ENCODE results near the gene IL17C. TPM values are rescaled to one million over a fixed set of nuclear protein-coding genes. Genes with fewer than 3 reads are reported as not detected.

Gene IL17C
- total RNA-seq, 1 donor from 2014 or later, result not detected

- no peak for DNase-seq (ENCODE audit: low spot score)
Observed at GRCh38 chr16:88645455-88645854, 7.1 kb downstream of the IL17C start.

GRCh38 chr16:88645941-88646340 lies 7.6 kb downstream of the IL17C start:
- DNase-seq (ENCODE audit: low spot score), result no peak

- DNase-seq (ENCODE audit: low spot score), result no peak
Observed at GRCh38 chr16:88646345-88647034, 8.1 kb downstream of the IL17C start.

- DNase-seq (ENCODE audit: low spot score), result no peak
Observed at GRCh38 chr16:88647178-88648070, 9.1 kb downstream of the IL17C start.

- DNase-seq (ENCODE audit: low spot score), result no peak
Observed at GRCh38 chr16:88649195-88649923, 11.0 kb downstream of the IL17C start.

- DNase-seq (ENCODE audit: low spot score), result no peak
Observed at GRCh38 chr16:88649924-88650748, 11.8 kb downstream of the IL17C start.

- DNase-seq (ENCODE audit: low spot score), result peak; percentile 74
Observed at GRCh38 chr16:88650749-88651275, 12.4 kb downstream of the IL17C start, which contains the start of gene CYBA. Gene CYBA (minus strand): TSS chr16:88651053. CDS start chr16:88651013, 40 bp downstream.

GRCh38 chr16:88651276-88651988 lies 13.1 kb downstream of the IL17C start:
- DNase-seq (ENCODE audit: low spot score), result peak; percentile 63

- DNase-seq (ENCODE audit: low spot score), result no peak
Observed at GRCh38 chr16:88651989-88652761, 13.8 kb downstream of the IL17C start.

GRCh38 chr16:88652762-88653063 lies 14.3 kb downstream of the IL17C start:
- DNase-seq (ENCODE audit: low spot score), result no peak

GRCh38 chr16:88653101-88653500 lies 14.7 kb downstream of the IL17C start:
- DNase-seq (ENCODE audit: low spot score), result no peak

GRCh38 chr16:88653596-88654362 lies 15.4 kb downstream of the IL17C start:
- DNase-seq (ENCODE audit: low spot score), result no peak

GRCh38 chr16:88654363-88655052 lies 16.1 kb downstream of the IL17C start:
- no peak for DNase-seq (ENCODE audit: low spot score)

- no peak for DNase-seq (ENCODE audit: low spot score)
Observed at GRCh38 chr16:88655053-88655732, 16.8 kb downstream of the IL17C start.

GRCh38 chr16:88655733-88656281 lies 17.4 kb downstream of the IL17C start:
- no peak for DNase-seq (ENCODE audit: low spot score)

GRCh38 chr16:88656291-88656980 lies 18.1 kb downstream of the IL17C start:
- no peak for DNase-seq (ENCODE audit: low spot score)

GRCh38 chr16:88657371-88657770 lies 19.0 kb downstream of the IL17C start:
- no peak for DNase-seq (ENCODE audit: low spot score)

Data from mucosa of gallbladder (tissue), 1 donor.